HG03175 (cell line): Measurements from ENCODE around the gene P4HTM.
"Not testable (repeated sequence)": the region's sequence is repeated elsewhere in the genome, so short reads cannot be mapped to it uniquely, and the experiment has no call there.

Experiments used
- ATAC-seq: cut with Tn5 transposase; IDR thresholded peaks from one replicate; pipeline ENCODE4 v1.9.1; 2021; ENCODE audit warnings: mild to moderate bottlenecking, moderate library complexity; ENCODE audit not compliant: unreplicated experiment

P4HTM gene

GRCh38 chr3:49007068-49007770 is 17.2 kb downstream of the P4HTM start, which contains the start of gene WDR6:
Gene WDR6, plus strand, starts transcription at chr3:49007391. Its CDS starts 41 bp downstream, at chr3:49007432.
- peak; percentile 94 for ATAC-seq

DNA sequence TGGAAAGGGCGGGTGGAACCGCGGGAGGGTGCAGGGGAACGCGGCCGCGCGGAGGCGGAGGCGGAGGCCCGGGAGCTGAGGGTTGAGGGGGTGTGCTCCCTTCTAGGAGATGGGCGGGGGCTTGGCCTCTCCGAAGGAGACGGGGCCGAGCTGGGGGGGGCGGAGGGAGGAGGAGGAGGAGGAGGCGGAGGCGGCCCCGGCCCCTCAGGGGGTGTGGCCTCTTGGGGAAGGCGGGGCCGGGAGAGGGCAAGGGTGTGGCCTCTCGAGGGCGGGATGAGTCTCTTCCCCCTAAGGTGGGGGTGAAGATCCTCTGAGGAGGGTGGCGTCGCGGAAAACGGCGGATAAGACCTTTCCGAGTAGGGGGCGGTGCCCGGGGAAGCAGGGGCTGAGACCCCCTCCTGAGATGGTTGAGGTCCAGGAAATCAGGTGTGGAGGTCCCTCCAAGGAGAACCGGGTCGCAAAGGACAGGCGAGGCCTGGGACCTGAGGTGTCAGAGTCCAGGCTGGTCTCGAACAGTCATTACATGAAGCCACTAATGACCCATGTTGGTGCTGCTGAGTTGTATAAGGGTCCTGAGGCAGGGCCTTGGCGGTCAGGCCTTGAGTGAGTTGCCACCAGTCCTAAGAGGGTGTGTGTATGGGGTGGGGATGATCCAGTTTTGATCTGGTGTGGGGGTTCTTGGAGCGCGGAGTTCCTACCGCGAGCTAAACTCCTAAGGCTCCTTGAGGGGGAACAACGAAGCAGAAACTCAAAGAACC is 17.9 kb downstream of the P4HTM start:
- ATAC-seq = peak; percentile 35

DNA sequence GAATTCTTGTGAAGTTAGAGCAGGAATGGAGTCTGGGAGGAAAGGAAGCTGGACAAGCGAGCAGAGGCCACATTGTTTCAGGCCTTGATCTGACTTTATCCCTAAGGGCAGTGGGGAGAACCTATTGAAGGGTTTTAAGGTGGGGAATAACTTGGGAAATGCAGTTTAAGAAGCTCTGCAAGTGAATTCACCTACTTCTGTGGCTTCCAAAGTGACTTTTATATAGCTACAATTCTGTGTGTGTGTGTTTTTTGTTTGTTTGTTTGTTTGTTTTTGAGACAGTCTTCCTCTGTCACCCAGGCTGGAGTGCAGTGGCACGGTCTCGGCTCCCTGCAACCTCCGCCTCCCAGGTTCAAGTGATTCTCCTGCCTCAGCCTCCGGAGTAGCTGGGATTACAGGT is 18.6 kb downstream of the P4HTM start:
- not testable (repeated sequence) for ATAC-seq

GRCh38 chr3:49009396-49009795 is 19.4 kb downstream of the P4HTM start:
- no peak for ATAC-seq

DNA sequence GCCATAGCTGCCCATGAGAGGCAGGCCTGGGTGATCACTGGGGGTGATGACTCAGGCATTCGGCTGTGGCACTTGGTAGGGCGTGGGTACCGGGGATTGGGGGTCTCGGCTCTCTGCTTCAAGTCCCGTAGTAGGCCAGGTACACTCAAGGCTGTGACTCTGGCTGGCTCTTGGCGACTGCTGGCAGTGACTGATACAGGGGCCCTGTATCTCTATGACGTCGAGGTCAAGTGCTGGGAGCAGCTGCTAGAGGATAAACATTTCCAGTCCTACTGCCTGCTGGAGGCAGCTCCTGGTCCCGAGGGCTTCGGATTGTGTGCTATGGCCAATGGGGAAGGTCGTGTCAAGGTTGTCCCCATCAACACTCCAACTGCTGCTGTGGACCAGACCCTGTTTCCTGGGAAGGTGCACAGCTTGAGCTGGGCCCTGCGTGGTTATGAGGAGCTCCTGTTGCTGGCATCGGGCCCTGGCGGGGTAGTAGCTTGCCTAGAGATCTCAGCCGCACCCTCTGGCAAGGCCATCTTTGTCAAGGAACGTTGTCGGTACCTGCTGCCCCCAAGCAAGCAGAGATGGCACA is 22.5 kb downstream of the P4HTM start:
- no peak for ATAC-seq

GRCh38 chr3:49013113-49013737 is 23.2 kb downstream of the P4HTM start:
- ATAC-seq = no peak

- no peak for ATAC-seq
These were observed 24.0 kb downstream of the P4HTM start for GRCh38 chr3:49013738-49014660.

- no peak for ATAC-seq
These were observed 25.0 kb downstream of the P4HTM start for GRCh38 chr3:49015072-49015471.

DNA sequence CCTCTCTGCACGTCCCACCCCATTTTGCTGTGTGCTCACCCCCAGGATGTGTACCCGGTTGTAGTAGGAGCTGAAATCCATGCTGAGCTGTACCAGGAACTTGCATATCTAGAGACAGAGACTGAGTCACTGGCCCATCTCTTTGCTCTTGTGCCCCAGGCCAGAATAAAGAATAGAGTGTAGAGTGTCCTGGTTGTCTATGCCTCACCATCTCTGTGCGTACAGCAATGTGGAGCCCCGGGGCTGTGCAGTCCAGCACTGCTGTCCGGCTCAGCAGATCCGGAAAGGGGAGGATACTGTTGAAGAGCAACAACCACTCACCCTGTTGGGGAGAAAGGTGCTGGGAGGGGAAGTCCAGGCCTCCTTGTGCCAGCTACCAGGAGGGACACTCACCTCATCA is 25.7 kb downstream of the P4HTM start:
- no peak for ATAC-seq

DNA sequence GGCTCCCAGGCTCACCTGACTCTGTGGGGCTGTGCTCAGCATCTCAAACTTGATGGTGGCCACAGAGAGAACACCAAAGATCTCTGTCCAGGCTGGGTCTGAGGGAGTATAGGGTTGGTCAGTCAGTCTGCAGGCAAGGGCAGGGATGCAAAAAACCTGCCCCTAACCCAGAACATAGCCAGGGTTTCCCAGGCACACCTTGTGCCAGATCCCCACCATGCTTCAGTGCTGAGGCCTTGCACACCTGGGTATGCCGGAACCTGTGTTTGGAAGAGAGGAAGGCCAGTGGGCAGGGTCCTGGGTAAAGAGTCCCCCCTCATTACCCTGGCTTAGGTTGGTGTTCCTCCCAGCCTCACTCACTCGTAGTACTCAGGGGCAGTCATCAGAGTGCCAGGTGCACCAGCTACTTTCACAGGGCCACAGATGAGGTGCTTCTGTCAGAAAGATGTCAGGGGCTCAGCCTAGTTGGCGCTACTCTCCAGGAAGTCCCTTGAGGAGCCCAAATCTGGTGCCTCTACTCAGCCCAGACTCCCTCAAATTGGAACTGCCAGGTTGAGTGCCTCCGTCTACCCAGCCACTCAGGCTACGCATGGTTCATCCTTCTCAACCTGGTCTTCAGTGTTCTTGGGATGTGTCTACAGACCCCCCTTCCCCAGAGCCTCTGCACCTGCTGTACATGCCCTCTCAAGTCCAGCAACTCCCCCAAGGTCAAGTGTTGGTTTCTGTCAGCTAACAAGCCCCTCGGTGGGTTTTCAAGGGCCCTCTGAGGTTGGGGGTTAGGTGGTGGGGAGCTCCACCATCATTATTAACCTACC is 26.6 kb downstream of the P4HTM start:
- no peak for ATAC-seq

DNA sequence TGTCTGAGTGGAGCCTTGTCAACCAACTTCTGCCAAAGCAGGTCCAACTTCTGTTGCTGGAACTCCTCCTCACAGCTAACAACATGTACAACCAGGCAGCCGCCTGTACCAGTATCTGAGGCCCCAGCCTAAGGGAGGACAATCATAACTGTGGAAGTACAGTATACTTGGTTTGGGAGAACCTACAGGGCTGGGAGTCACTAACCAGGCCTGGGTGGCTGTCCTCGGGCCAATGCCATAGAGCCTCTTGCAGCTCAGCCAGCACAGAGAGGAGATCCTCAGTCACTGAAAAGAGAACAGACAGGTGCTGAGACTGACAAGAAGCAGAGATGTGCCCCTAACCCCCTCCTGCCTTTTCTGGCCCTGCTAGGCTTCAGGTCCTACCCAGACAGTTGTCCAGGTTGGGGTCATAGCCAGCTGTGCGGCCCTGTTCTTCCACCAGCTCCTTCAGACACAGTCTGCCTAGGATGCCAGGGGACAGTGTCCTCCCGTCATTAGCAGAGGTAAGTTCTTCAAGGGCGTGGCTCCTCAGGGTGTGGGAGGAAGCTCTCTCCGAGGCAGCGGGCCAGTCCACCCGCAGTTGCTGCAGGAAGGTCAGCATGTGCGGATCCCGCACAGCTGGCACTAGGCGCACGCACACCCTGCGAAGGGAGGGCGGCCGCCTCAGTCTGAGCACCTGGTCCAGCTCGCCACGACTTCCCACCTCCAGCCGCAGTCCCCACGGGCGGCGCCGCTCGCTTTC is 27.4 kb downstream of the P4HTM start:
- ATAC-seq = no peak

GRCh38 chr3:49017971-49018706 is 28.1 kb downstream of the P4HTM start, which contains the start of gene DALRD3:
Gene DALRD3, minus strand, starts transcription at chr3:49018580. Its CDS starts 16 bp downstream, at chr3:49018564.
- no peak for ATAC-seq

DNA sequence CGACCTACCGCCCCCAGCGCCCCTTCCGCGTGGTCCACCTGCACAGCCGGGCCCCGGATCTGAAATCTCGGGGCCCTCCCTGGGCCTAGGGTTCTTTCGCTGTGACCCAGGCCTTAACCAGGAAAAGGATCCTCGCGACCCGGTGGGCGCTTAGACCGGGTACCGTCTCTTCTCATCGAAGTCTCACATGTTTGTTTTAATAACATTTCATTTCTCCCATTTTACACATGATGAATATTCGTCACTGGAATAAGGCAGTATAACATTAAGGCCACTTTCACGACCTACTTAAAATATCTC is 28.6 kb downstream of the P4HTM start:
- ATAC-seq = no peak

- no peak for ATAC-seq
These were observed 29.9 kb downstream of the P4HTM start for GRCh38 chr3:49019941-49020329.

DNA sequence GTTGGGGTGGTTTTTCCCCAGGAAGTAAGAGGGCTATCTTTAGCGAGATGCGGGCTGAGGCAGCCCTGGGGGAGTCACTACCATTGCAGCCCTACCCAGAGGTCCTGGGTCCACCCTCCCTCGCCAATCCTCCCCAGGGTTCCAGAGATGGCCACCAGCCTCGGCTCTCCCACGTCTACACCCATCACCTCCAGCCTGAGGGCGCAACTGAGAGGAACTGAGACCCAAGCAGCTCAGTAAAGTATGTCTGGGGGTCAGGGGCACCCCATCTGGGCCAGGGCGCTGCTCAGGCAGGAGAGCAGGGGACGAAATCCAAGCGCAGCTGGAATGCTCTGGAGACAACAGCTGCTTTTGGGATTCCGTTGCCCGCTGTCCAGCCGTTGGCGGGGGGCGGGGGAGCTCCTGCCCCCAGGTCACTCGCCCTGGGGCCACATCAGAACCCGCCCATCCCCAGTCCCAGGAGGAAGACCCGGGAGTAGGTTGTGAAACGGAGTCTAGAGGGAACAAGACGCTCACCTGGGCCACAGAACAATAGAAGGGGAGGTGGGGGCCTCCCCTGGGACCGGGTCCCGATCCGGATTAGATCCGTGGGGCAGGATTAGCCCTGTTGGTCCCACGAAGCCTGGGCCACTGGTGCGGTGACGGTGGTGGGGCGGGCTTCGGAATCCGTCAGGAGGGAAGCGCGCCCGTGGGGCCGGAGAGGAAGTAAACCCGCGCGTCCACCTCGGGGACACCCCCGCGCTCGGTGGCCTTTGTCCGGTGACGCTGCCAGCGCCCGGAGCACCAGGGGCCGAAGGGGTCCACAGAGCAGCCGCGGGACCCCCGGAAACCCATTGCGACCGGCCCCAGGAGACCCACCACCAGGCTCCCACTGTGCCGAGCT is 30.5 kb downstream of the P4HTM start:
- ATAC-seq = peak; percentile 0

- ATAC-seq = peak; percentile 51
These were observed 31.3 kb downstream of the P4HTM start for GRCh38 chr3:49021213-49021812.
